Body of pancreas (tissue), 4 donors: Measurements from ENCODE around the gene PLCZ1. TPM values are rescaled to one million over a fixed set of nuclear protein-coding genes. Genes with fewer than 3 reads are reported as not detected.

ENCODE experiments used
- ATAC-seq: fragments of 150-250 bp; one replicate; pipeline ENCODE4 v1.9.1; 2016
- DNase-seq, 4 donors: peaks; one replicate each; pipeline ENCODE4 v3.0.0-alpha.2; 2019
- H3K27ac ChIP-seq, 4 donors: fragments of 200-600 bp; sonication (generic); 1 replicate in 3 of 4; 2 replicates in 1 of 4; pipeline versions ENCODE4 v1.5.1 to v1.6.1; 2016 to 2019; ENCODE audit warnings: mild to moderate bottlenecking in 1 of 4, mixed read lengths in 1 of 4, moderate library complexity in 1 of 4
- H3K27me3 ChIP-seq, 2 donors: fragments of 200-600 bp; sonication (generic); one replicate each; pipeline ENCODE4 v1.6.0; 2016; ENCODE audit warnings: mild to moderate bottlenecking in 1 of 2
- H3K36me3 ChIP-seq, 2 donors: fragments of 200-600 bp; sonication (generic); replicated peaks in 1 of 2; 2 replicates each; pipeline ENCODE4 v1.5.1; 2016; ENCODE audit warnings: low read depth in 2 of 2; ENCODE audit not compliant: insufficient read depth in 1 of 2
- H3K4me1 ChIP-seq: fragments of 200-600 bp; sonication (generic); one replicate; pipeline ENCODE4 v1.6.0; 2016
- H3K4me3 ChIP-seq, 2 donors: fragments of 200-600 bp; sonication (generic); 1 replicate in 1 of 2; 2 replicates in 1 of 2; pipeline ENCODE4 v1.5.1; 2016 to 2019
- H3K9me3 ChIP-seq, 3 donors: fragments of 200-600 bp; sonication (generic); 1 replicate in 2 of 3; 2 replicates in 1 of 3; pipeline ENCODE4 v1.5.1; 2016
- CTCF ChIP-seq, 7 experiments: fragments of 450-650 bp in 4 of 7; fragments of 200-600 bp in 3 of 7; sonication (generic) in 3 of 7; IDR thresholded peaks; one replicate each; pipeline ENCODE4 v1.5.1; 2016 to 2019; ENCODE audit warnings: antibody characterized with exemption in 7 of 7
- POLR2A ChIP-seq, 3 donors: fragments of 450-650 bp; IDR thresholded peaks; one replicate each; pipeline ENCODE4 v1.6.1; 2016; ENCODE audit warnings: antibody characterized with exemption in 3 of 3, mild to moderate bottlenecking in 2 of 3
- WGBS, 2 donors: methylation state at CpG; one replicate each; pipeline ENCODE4 v1.1.5; 2017; 5-methylcytosine and 5-hydroxymethylcytosine counted together
- intact Hi-C: fragments of 100-400 bp; cut with DNase I; formaldehyde crosslinking; loops from one replicate; pipeline ENCODE4 v1.15.1; 2023
- total RNA-seq, 2 donors: library from RNA; depleted of rRNA; stranded (reverse); fragments of >200 nt; gene quantifications; one replicate each; pipeline ENCODE4 v1.1.0, GENCODE V29; 2016

PLCZ1 gene
- total RNA-seq, 2 donors from 2014 or later: not detected

GRCh38 chr12:18646286-18646890, 91.4 kb downstream of the PLCZ1 start:
- Histone ChIP-seq H3K4me3 (no peak overlapping the region), H3K36me3 (no peaks in the 10 kb centered on the region), H3K27ac (no peak overlapping the region), H3K27me3 (no peaks in the 10 kb centered on the region), H3K4me1 (no peaks in the 10 kb centered on the region), H3K9me3 (no peaks in the 10 kb centered on the region)
- intact Hi-C loops: no loop called here
- TF ChIP-seq POLR2A (IDR thresholded peaks at IDR 0.05) (no peak), CTCF (IDR thresholded peaks at IDR 0.05) (no peak)
- no peak for ATAC-seq
- WGBS, 2 donors: 47 to 63% methylated on average over 6 of the region's 6 CpGs
- no peak for DNase-seq

- no peak overlapping the region for H3K27ac ChIP-seq
- intact Hi-C loops: no loop called here
- 67 to 73% methylated on average over 3 of the region's 3 CpGs for WGBS, 2 donors
- no peak overlapping the region for H3K4me3 ChIP-seq
- no peak for TF ChIP-seq CTCF (IDR thresholded peaks at IDR 0.05)
- TF ChIP-seq POLR2A (IDR thresholded peaks at IDR 0.05): no peak
- no peaks in the 10 kb centered on the region for H3K4me1 ChIP-seq
- no peaks in the 10 kb centered on the region for H3K27me3 ChIP-seq
- DNase-seq (no peak), ATAC-seq (no peak)
- no peaks in the 10 kb centered on the region for H3K36me3 ChIP-seq
- no peaks in the 10 kb centered on the region for H3K9me3 ChIP-seq
Measured at GRCh38 chr12:18644564-18644963, 93.2 kb downstream of the PLCZ1 start.

- DNase-seq: peak in 1 of 4 donors; percentile 4
- Histone ChIP-seq H3K27ac (no peak overlapping the region), H3K27me3 (no peaks in the 10 kb centered on the region), H3K36me3 (no peaks in the 10 kb centered on the region), H3K9me3 (no peaks in the 10 kb centered on the region), H3K4me3 (no peak overlapping the region), H3K4me1 (no peaks in the 10 kb centered on the region)
- ATAC-seq: no peak
- intact Hi-C loops: no loop called here
- WGBS, 2 donors: 55 to 58% methylated on average over 5 of the region's 5 CpGs
- no peak for TF ChIP-seq POLR2A (IDR thresholded peaks at IDR 0.05)
- TF ChIP-seq CTCF (IDR thresholded peaks at IDR 0.05): no peak
Measured at GRCh38 chr12:18643681-18644080, 94.1 kb downstream of the PLCZ1 start.

- Histone ChIP-seq H3K4me1 (no peaks in the 10 kb centered on the region), H3K9me3 (no peaks in the 10 kb centered on the region), H3K4me3 (no peak overlapping the region), H3K27me3 (no peaks in the 10 kb centered on the region), H3K36me3 (no peaks in the 10 kb centered on the region), H3K27ac (no peak overlapping the region)
- no peak for DNase-seq
- no peak for ATAC-seq
- TF ChIP-seq POLR2A (IDR thresholded peaks at IDR 0.05): no peak
- TF ChIP-seq CTCF (IDR thresholded peaks at IDR 0.05): no peak
- intact Hi-C loops: no loop called here
- 67% methylated on average over 4 of the region's 4 CpGs for WGBS, 2 donors
Measured at GRCh38 chr12:18640321-18640955, 97.4 kb downstream of the PLCZ1 start.

GRCh38 chr12:18634382-18634781, 103.4 kb downstream of the PLCZ1 start:
- Histone ChIP-seq H3K4me3 (no peak overlapping the region), H3K4me1 (no peaks in the 10 kb centered on the region), H3K36me3 (no peaks in the 10 kb centered on the region), H3K9me3 (no peaks in the 10 kb centered on the region), H3K27ac (no peak overlapping the region), H3K27me3 (no peaks in the 10 kb centered on the region)
- DNase-seq (no peak), ATAC-seq (no peak)
- 56 to 65% methylated on average over 4 of the region's 4 CpGs for WGBS, 2 donors
- intact Hi-C loops: no loop called here
- no peak for TF ChIP-seq POLR2A (IDR thresholded peaks at IDR 0.05)
- no peak for TF ChIP-seq CTCF (IDR thresholded peaks at IDR 0.05)
